IMR-90 (cell line): ENCODE data around the gene TMEM141. TPM values are rescaled to one million over a fixed set of nuclear protein-coding genes. Genes with fewer than 3 reads are reported as not detected.

ENCODE experiments used
- ATAC-seq: fragments of 200-7000 bp; cut with Tn5 transposase; 2 replicates; pipeline ENCODE4 v1.9.1; 2020; ENCODE audit warnings: low read depth, mild to moderate bottlenecking, moderate library complexity
- BruUV-seq: library from RNA; stranded (reverse); fragments of 400-500 nt; replicated peaks from 2 replicates; lab custom pipeline; 2021; lab: Mats Ljungman, UMichigan
- CTCF ChIA-PET: fragments of 300-600 bp; formaldehyde crosslinking; extraction: SDS; loops from one replicate; lab custom pipeline; 2021; ENCODE audit warnings: antibody characterized with exemption; lab: Yijun Ruan, JAX
- POLR2A ChIA-PET: fragments of 300-600 bp; sonication (Branson Sonifier 250); formaldehyde crosslinking; loops from one replicate; lab custom pipeline; 2022; ENCODE audit warnings: antibody characterized with exemption; ENCODE audit not compliant: unreplicated experiment; lab: Charles Lee
- DNase-seq: peaks from one replicate; pipeline ENCODE4 v3.0.0; 2013
- H2AFZ ChIP-seq: replicated peaks from 2 replicates; pipeline ENCODE3; 2013; ENCODE audit warnings: low read length, mild to moderate bottlenecking; ENCODE audit not compliant: poor library complexity
- H2AK5ac ChIP-seq: 2 replicates; pipeline ENCODE4 v1.6.1; 2013; ENCODE audit warnings: low read depth, low read length, inconsistent platforms
- H2AK9ac ChIP-seq: replicated peaks from 2 replicates; pipeline ENCODE3; 2013; ENCODE audit warnings: mild to moderate bottlenecking, low read depth, low read length, moderate library complexity; ENCODE audit not compliant: poor library complexity
- H2BK120ac ChIP-seq: 2 replicates; pipeline ENCODE4 v1.6.1; 2013; ENCODE audit warnings: low read depth, low read length, inconsistent platforms
- H2BK15ac ChIP-seq: 3 replicates; pipeline ENCODE4 v1.6.1; 2013; ENCODE audit warnings: low read depth, low read length, inconsistent platforms
- H2BK20ac ChIP-seq: 2 replicates; pipeline ENCODE4 v1.6.1; 2013; ENCODE audit warnings: low read depth, mild to moderate bottlenecking, inconsistent platforms, low read length, moderate library complexity
- H2BK5ac ChIP-seq: 2 replicates; pipeline ENCODE4 v1.6.1; 2013; ENCODE audit warnings: mild to moderate bottlenecking, low read depth, low read length, inconsistent platforms; ENCODE audit not compliant: poor library complexity, severe bottlenecking
- H3K14ac ChIP-seq: replicated peaks from 2 replicates; pipeline ENCODE4 v1.6.1; 2013; ENCODE audit warnings: low read depth, low read length, inconsistent platforms
- H3K18ac ChIP-seq: 2 replicates; pipeline ENCODE4 v1.6.1; 2013; ENCODE audit warnings: low read depth, low read length, control low read depth
- H3K23ac ChIP-seq: 2 replicates; pipeline ENCODE4 v1.6.1; 2013; ENCODE audit warnings: low read depth, low read length, inconsistent platforms
- H3K27ac ChIP-seq: 2 replicates; pipeline ENCODE4 v1.5.1; 2013; ENCODE audit warnings: mild to moderate bottlenecking, control low read depth, low read length; ENCODE audit not compliant: insufficient read depth
- H3K27me3 ChIP-seq: 2 replicates; pipeline ENCODE4 v1.6.1; 2013; ENCODE audit warnings: low read length; ENCODE audit not compliant: control insufficient read depth, insufficient read depth
- H3K36me3 ChIP-seq: 2 replicates; pipeline ENCODE4 v1.6.1; 2013; ENCODE audit warnings: low read length, mixed read lengths; ENCODE audit not compliant: control insufficient read depth, insufficient read depth
- H3K4ac ChIP-seq: 2 replicates; pipeline ENCODE4 v1.6.1; 2013; ENCODE audit warnings: low read depth, low read length, inconsistent platforms
- H3K4me1 ChIP-seq: 2 replicates; pipeline ENCODE4 v1.6.1; 2013; ENCODE audit warnings: low read length, mixed read lengths; ENCODE audit not compliant: control insufficient read depth, insufficient read depth
- H3K4me2 ChIP-seq: 2 replicates; pipeline ENCODE4 v1.6.1; 2013; ENCODE audit warnings: low read depth, mild to moderate bottlenecking, control low read depth, low read length, moderate library complexity
- H3K4me3 ChIP-seq: 2 replicates; pipeline ENCODE4 v1.5.1; 2013; ENCODE audit warnings: low read depth, mild to moderate bottlenecking, control low read depth, low read length, moderate library complexity; ENCODE audit not compliant: insufficient read depth
- H3K56ac ChIP-seq: 2 replicates; pipeline ENCODE4 v1.6.1; 2013; ENCODE audit warnings: low read length, inconsistent platforms; ENCODE audit not compliant: insufficient read depth; ENCODE audit errors: extremely low read depth
- H3K79me1 ChIP-seq, 2 experiments: 2 replicates each; pipeline ENCODE4 v1.6.1; 2013; ENCODE audit warnings: low read length in 2 of 2, inconsistent platforms in 1 of 2, low read depth in 1 of 2
- H3K9ac ChIP-seq: 2 replicates; pipeline ENCODE4 v1.6.1; 2013; ENCODE audit warnings: low read depth, low read length, control low read depth
- H3K9me1 ChIP-seq: 2 replicates; pipeline ENCODE4 v1.6.1; 2013; ENCODE audit warnings: low read length, inconsistent platforms; ENCODE audit not compliant: insufficient read depth
- H3K9me3 ChIP-seq: 2 replicates; pipeline ENCODE4 v1.6.1; 2013; ENCODE audit warnings: low read length; ENCODE audit not compliant: control insufficient read depth, insufficient read depth
- H4K20me1 ChIP-seq: 2 replicates; pipeline ENCODE4 v1.6.1; 2013; ENCODE audit warnings: low read length, inconsistent platforms; ENCODE audit not compliant: insufficient read depth
- H4K5ac ChIP-seq: 2 replicates; pipeline ENCODE4 v1.6.1; 2013; ENCODE audit warnings: mild to moderate bottlenecking, low read depth, low read length, control low read depth
- H4K8ac ChIP-seq, 2 experiments: 2 replicates each; pipeline ENCODE4 v1.6.1; 2013; ENCODE audit warnings: low read depth in 2 of 2, low read length in 2 of 2, control low read depth in 1 of 2, inconsistent platforms in 1 of 2
- H4K91ac ChIP-seq: 2 replicates; pipeline ENCODE4 v1.6.1; 2013; ENCODE audit warnings: low read depth, low read length, inconsistent platforms; ENCODE audit not compliant: insufficient read depth
- CHD1 ChIP-seq: IDR thresholded peaks from 2 replicates; pipeline ENCODE4 v1.6.1; 2012; ENCODE audit warnings: low read depth, low read length, improper control_type of control experiment
- CTCF ChIP-seq: conservative IDR thresholded peaks from 2 replicates; pipeline ENCODE4 v1.5.1; 2012; ENCODE audit warnings: mild to moderate bottlenecking, low read depth, low read length, improper control_type of control experiment
- ELK1 ChIP-seq: fragments of 150-350 bp; IDR thresholded peaks from 2 replicates; pipeline ENCODE4 v1.6.1; 2016; ENCODE audit warnings: low read depth, mild to moderate bottlenecking, low read length, moderate library complexity, borderline replicate concordance
- MAFK ChIP-seq: IDR thresholded peaks from 2 replicates; pipeline ENCODE4 v1.6.1; 2012; ENCODE audit warnings: low read depth, low read length, improper control_type of control experiment
- MAZ ChIP-seq: IDR thresholded peaks from 2 replicates; pipeline ENCODE4 v1.6.1; 2012; ENCODE audit warnings: low read depth, mild to moderate bottlenecking, low read length, improper control_type of control experiment, moderate library complexity, borderline replicate concordance
- NFE2L2 ChIP-seq: fragments of 150-350 bp; IDR thresholded peaks from 2 replicates; pipeline ENCODE4 v1.6.1; 2016; ENCODE audit warnings: low read depth, mild to moderate bottlenecking, low read length
- POLR2A ChIP-seq: IDR thresholded peaks from 2 replicates; pipeline ENCODE4 v1.6.1; 2012; ENCODE audit warnings: mild to moderate bottlenecking, low read depth, low read length
- RAD21 ChIP-seq: IDR thresholded peaks from 2 replicates; pipeline ENCODE4 v1.6.1; 2012; ENCODE audit warnings: low read length, improper control_type of control experiment
- WGBS, 2 experiments: methylation state at CpG; one replicate each; pipeline versions ENCODE4 v1.1.5 to v1.1.7; 2013; ENCODE audit warnings: missing lambda C conversion rate in 2 of 2; ENCODE audit not compliant: insufficient read length in 1 of 2; ENCODE audit errors: extremely low coverage in 2 of 2; 5-methylcytosine and 5-hydroxymethylcytosine counted together
- dilution Hi-C: fragments of 300-500 bp; cut with HindIII; formaldehyde crosslinking; loops from one replicate; pipeline ENCODE4 v1.14.3; 2018; ENCODE audit warnings: low sequenced_read_pairs; ENCODE audit not compliant: unreplicated experiment
- in situ Hi-C: fragments of 300-500 bp; cut with MboI; formaldehyde crosslinking; loops from 3 replicates; pipeline ENCODE4 v1.14.3; 2019; ENCODE audit warnings: low sequenced_read_pairs, inconsistent platforms, mixed read lengths
- intact Hi-C: fragments of 100-400 bp; cut with micrococcal nuclease; formaldehyde crosslinking; loops from 2 replicates; pipeline ENCODE4 v1.10.0; 2022
- polyA plus RNA-seq, 3 experiments: library from polyadenylated mRNA; depleted of rRNA; stranded (reverse); fragments of >200 nt; gene quantifications; 2 replicates each; pipeline ENCODE4 v1.2.3, GENCODE V29; 2012; ENCODE audit warnings: low replicate concordance in 1 of 3
- total RNA-seq: library from RNA; depleted of rRNA; stranded (reverse); fragments of >200 nt; gene quantifications from 2 replicates; pipeline ENCODE4 v1.2.3, GENCODE V29; 2012

Gene TMEM141
- total and polyA plus RNA-seq, 2 of the 4 experiments (the other 2 are of a cell fraction), result 39.1 to 77.8 TPM

- H3K4ac ChIP-seq, result no peak overlapping the region
- H2AFZ ChIP-seq, result no peak overlapping the region
- no peak overlapping the region for H4K8ac ChIP-seq
- no peak overlapping the region for H3K18ac ChIP-seq
- no peaks in the 10 kb centered on the region for H3K79me1 ChIP-seq
- no peak overlapping the region for H3K56ac ChIP-seq
- no peak overlapping the region for H3K14ac ChIP-seq
- H3K9me1 ChIP-seq, result no peaks in the 10 kb centered on the region
- no peak for DNase-seq
- intact Hi-C loops (no loop called here), in situ Hi-C loops (no loop called here), dilution Hi-C loops (no loop called here)
- H2BK20ac ChIP-seq, result no peak overlapping the region
- H2AK9ac ChIP-seq, result no peak overlapping the region
- ATAC-seq, result no peak
- no peak overlapping the region for H4K91ac ChIP-seq
- TF ChIP-seq MAZ, result no peak
- no peak for TF ChIP-seq NFE2L2
- TF ChIP-seq POLR2A, result no peak
- TF ChIP-seq MAFK, result no peak
- TF ChIP-seq ELK1, result no peak
- no peak for TF ChIP-seq RAD21
- TF ChIP-seq CHD1, result no peak
- TF ChIP-seq CTCF, result no peak
- H3K27ac ChIP-seq, result no peak overlapping the region
- no peak overlapping the region for H3K4me2 ChIP-seq
- H2BK120ac ChIP-seq, result no peak overlapping the region
- no peaks in the 10 kb centered on the region; the same call in 1 of the 2 replicates for H4K20me1 ChIP-seq
- BruUV-seq, result no TSS peak
- no peak overlapping the region for H3K4me3 ChIP-seq
- peaks cover 3% of the 10 kb centered on the region; the same call in 1 of the 2 replicates for H3K4me1 ChIP-seq
- H3K9ac ChIP-seq, result no peak overlapping the region
- H2BK15ac ChIP-seq, result no peak overlapping the region
- no peak overlapping the region for H2BK5ac ChIP-seq
- ChIA-PET CTCF (no interaction called here), POLR2A (no interaction called here)
- 87% methylated on average over 4 of the region's 18 CpGs; no CpG with 5 or more reads in 1 of the 2 experiments for WGBS, 2 experiments
- H4K5ac ChIP-seq, result no peak overlapping the region
- no peak overlapping the region for H3K23ac ChIP-seq
- no peaks in the 10 kb centered on the region for H3K36me3 ChIP-seq
- H2AK5ac ChIP-seq, result no peak overlapping the region
- H3K9me3 ChIP-seq, result no peaks in the 10 kb centered on the region
- H3K27me3 ChIP-seq, result peaks cover 51% of the 10 kb centered on the region
Observed at GRCh38 chr9:136744773-136745172, 46.4 kb upstream of the TMEM141 start.
